NCI-H1092 (cell line): ENCODE results near the gene NDUFA7.
"Not testable (repeated sequence)": the region's sequence is repeated elsewhere in the genome, so short reads cannot be mapped to it uniquely, and the experiment has no call there.

Experiments used
- DNase-seq: peaks from one replicate; lab custom pipeline; 2025; lab: John Stamatoyannopoulos, UW

NDUFA7 gene

GRCh38 chr19:8342316-8342683 is 21.1 kb upstream of the NDUFA7 start:
- no peak for DNase-seq

DNA sequence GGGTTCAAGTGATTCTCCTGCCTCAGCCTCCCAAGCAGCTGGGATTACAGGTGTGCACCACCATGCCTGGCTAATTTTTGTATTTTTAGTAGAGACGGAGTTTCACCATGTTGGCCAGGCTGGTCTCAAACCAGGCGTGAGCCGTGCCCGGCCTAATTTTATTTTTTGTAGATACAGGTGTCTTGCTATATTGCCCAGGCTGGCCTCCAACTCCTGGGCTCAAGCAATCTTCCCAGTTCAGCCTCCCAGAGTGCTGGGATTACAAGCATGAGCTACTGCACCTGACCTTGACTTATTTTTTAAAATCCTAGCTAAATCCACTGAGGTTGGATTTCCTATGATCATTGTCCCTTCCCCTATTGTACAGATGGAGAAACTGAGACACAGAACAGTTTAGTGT is 20.3 kb upstream of the NDUFA7 start:
- DNase-seq, result not testable (repeated sequence)

GRCh38 chr19:8340341-8341096 is 19.3 kb upstream of the NDUFA7 start:
- DNase-seq, result no peak

GRCh38 chr19:8338835-8339234 is 17.7 kb upstream of the NDUFA7 start:
- DNase-seq, result no peak

DNA sequence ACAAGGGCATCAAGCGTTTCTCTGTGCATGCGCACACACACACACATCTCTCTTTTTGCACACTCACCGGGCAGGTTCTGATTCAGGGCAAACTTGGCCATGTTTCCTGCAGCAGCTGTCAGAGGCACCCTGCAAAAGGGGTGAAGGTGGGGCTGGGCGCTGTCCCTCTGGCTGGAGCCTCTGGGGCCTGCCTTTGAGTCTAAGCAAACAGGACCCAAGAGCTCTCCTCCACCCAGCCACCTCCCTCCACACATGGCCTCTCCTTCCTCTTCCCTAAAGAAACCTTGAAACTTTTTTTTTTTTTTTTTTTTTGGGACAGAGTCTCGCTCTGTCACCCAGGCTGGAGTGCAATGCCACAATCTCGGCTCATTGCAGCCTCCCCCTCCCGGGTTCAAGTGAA is 16.6 kb upstream of the NDUFA7 start:
- DNase-seq, result no peak

DNA sequence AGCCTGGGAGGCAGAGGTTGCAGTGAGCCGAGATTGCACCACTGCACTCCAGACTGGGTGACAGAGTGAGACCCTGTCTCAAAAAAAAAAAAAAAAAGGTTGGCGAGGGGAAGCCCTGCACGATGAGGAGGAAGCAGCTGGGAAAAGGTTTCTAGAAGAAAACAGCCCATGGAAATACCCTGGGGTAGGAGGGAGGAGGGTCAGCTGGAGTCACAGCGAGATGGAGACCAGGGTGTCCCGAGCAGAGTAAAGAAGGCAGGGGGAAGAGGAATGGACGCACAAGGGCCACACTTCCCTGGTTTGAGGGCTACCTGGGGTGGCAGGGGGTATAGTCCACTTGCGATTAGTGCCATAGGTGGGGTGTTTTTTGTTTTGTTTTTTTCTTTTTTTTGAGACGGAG is 15.5 kb upstream of the NDUFA7 start:
- DNase-seq, result no peak

DNA sequence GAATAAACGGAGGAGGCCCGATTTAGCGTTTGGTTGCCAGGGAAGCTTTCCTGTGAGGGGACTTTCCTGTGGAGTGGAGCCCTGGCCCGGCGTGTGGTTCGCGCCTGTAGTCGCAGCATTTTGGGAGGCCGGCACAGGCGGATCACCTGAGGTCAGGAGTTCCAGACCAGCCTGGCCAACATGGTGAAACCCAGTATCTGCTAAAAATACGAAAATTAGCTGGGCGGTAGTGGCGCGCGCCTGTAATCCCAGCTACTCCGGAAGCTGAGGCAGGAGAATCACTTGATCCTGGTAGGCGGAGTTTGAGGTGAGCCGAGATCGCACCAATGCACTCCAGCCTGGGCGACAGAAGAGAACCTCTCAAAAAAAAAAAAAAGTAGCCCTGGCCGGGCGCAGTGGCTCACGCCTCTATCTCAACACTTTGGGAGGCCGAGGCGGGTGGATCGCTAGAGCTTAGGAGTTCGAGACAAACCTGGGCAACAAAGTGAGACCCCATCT is 14.9 kb upstream of the NDUFA7 start:
- DNase-seq, result no peak

DNA sequence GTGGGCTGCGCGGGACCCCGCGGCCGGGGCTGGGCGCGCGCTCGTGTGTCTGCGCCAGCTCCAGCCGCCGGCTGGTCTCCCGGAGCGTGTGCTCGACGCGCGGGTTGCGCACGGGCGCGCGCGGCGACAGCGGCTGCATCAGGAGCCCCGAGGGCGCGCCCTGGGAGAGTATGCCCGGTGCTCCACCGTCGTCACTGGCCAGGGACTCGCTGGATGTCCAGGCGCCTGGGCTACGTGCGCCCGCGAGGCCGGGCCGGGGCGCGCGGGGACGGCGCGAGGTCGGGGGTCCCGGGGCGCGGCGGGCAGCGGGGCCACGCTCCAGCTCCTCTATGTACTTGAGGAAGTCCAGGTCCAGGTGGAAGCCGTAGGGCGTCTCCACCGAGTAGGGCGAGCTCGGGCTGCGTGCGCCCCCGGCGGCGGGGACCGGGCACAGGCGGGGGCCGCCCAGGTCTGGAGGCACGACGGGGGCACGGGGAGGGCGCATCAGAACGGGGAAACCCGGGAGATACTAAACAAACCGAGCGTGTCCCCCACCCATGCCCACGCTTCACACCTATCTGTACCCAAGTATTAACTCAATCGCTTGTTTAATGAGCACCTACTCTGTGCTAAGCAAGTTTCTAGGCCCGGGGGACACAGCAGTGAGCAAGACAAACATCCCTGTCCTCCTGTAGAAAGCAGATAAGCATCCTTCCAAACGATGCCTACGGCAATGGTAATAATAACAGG is 14.3 kb upstream of the NDUFA7 start:
- DNase-seq, result no peak

DNA sequence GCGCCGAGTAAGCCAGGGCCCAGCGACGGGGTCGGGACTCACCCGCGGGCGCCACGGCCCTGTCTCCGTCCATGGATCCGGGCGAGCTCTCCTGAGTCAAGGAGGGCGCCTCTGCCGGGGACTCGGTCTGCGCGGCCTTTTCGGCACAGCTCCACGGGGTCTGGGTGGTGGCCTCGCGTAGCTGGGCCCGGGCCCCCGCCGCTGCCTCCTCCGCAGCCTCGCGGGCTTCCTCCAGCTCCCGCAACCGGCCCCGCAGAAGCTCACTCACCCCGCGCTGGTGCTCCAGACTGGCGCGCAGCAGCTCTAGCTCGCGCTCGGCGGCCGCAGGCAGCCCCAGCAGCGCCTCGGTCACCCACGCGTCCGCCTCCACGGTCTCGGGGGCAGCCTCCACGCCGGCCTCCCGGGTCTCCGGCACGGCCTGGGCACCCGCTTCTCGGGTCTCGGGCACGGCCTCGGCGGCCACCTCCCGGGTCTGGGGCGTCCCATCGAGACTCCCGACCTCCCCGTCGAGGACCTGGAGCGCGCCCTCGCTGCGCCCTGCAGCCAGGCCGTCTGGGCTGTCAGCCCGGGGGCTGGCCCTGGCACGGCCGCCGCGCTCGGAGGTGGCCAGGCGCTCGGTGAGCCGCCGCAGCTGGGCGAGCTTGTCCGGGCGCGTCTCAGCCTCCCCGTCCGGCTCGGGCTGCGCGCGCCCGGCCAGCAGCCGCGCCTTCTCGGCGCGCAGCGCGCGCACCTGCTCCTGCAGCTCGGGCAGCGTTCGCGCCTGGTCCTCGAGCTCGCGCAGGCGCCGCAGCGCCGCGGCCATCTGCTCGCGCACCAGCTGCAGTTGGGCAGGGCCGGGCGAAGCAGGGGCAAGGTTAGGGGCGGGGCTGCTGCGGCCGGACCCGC is 13.5 kb upstream of the NDUFA7 start:
- DNase-seq, result peak; percentile 35

- no peak for DNase-seq
Observed at GRCh38 chr19:8333767-8334457, 12.7 kb upstream of the NDUFA7 start.

DNA sequence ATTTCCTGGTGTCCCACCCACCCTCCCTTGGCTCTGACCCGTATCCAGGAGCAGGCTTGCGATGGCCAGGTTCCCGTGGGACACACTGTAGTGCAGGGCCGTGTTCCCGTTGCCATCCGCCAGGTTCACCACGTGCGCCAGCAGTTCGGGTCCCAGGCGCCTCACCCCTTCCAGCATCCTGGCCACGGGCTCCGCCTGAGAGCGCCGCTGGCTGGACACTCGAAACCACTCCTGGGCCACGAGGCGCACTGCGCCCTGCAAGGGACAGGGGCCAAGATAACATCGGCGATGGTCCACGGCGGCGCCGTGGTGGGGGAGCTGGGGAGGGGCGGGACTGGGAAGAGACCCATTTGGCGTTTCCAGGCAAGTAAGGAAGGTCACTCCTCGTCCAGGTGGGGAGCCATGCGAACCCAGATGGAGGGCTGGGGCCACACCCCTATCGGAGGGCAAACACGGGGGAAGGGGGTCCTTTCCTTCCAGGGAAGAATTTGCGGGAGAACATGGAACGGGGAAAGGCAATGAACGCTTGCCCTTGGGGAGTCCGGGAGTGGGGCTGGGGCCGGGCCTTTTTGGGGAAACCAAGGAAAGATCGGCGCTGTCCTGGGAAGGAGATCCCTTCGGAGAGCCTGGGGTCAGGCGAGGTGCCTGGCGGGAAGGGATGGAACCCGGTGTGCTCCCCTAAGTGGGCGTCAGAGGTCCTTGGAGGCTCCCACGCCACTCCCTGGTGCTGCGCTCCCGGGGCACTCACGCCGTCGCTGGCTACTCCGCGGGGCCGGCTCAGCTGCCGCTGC is 12.0 kb upstream of the NDUFA7 start:
- DNase-seq, result no peak

- no peak for DNase-seq
Observed at GRCh38 chr19:8331263-8331845, 10.2 kb upstream of the NDUFA7 start.

- no peak for DNase-seq
Observed at GRCh38 chr19:8329996-8330395, 8.8 kb upstream of the NDUFA7 start.

- no peak for DNase-seq
Observed at GRCh38 chr19:8325454-8325853, 4.3 kb upstream of the NDUFA7 start.

GRCh38 chr19:8324186-8325050 is 3.2 kb upstream of the NDUFA7 start:
- no peak for DNase-seq

- no peak for DNase-seq
Observed at GRCh38 chr19:8323781-8324185, 2.6 kb upstream of the NDUFA7 start.

GRCh38 chr19:8322638-8322997 is 1.4 kb upstream of the NDUFA7 start:
- DNase-seq, result no peak

DNA sequence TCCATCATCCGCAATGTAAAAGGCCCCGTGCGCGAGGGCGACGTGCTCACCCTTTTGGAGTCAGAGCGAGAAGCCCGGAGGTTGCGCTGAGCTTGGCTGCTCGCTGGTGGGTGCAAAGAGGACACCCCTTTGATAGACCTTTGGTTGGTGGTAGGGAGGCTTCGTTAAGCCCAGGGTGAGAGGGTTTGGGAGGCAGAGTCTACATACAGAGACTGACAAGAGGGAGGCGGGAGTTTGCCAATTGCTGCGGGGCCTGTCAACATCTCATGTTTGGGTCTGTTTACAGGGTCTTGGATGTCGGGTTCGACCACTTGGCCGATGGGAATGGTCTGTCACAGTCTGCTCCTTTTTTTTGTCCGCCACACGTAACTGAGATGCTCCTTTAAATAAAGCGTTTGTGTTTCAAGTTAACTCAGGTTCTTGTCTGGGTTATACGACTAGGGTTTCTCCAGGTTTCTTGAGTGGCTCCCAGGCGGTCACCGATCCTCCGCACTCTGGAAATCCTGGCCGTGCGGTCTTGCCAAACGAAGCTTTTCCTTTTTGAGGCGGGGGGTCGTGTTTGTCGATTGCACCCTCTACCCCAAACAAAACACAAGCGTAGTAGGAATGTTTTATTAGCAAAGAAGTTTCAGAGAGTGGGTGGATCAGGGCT is 937 bp upstream of the NDUFA7 start:
- DNase-seq, result no peak

DNA sequence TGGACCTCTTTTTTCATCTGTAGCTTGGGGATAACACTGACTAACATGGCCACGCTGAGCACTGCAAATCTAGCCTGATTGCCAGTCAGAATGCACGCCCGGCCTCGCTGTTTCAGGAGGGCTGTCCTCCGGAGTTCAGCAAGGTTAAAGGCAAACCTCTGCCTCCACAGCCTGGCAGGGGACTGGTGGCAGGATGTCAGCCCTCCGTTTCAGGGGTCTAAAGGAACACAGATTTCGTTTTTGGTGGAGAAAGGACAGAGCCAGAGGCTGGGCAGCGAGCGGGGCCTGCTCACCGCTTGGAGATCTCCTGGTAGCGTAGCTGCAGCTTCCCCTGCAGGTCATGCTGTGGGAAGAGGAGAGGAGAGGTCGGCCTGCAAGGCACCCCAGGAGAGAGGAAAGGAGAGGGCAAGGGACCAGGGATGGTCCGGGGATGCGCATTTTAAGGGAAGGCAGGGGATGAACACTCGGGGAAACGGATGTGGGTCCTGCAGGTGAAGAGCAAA is 560 bp downstream of the NDUFA7 start:
- no peak for DNase-seq
